Mesendoderm (in vitro differentiated cells): ENCODE results near the gene CSF1R.

Experiments used
- DNase-seq: peaks from one replicate; pipeline ENCODE4 v3.0.0; 2013
- H2AK5ac ChIP-seq: 2 replicates; pipeline ENCODE4 v1.6.1; 2013; ENCODE audit warnings: low read length, inconsistent platforms
- H2BK120ac ChIP-seq: 2 replicates; pipeline ENCODE4 v1.6.1; 2013; ENCODE audit warnings: low read depth, mild to moderate bottlenecking, low read length, moderate library complexity, mixed read lengths
- H2BK15ac ChIP-seq: replicated peaks from 2 replicates; pipeline ENCODE4 v1.6.1; 2013; ENCODE audit warnings: low read depth, mild to moderate bottlenecking, moderate library complexity
- H2BK5ac ChIP-seq: 2 replicates; pipeline ENCODE4 v1.6.1; 2013; ENCODE audit warnings: low read length, inconsistent platforms
- H3K18ac ChIP-seq: 2 replicates; pipeline ENCODE4 v1.6.1; 2013; ENCODE audit warnings: mild to moderate bottlenecking, low read length, mixed read lengths
- H3K23ac ChIP-seq: one replicate; pipeline ENCODE4 v1.6.1; 2013; ENCODE audit warnings: low read length
- H3K27ac ChIP-seq: 2 replicates; pipeline ENCODE4 v1.5.1; 2013; ENCODE audit warnings: low read depth, mild to moderate bottlenecking, inconsistent platforms, low read length, moderate library complexity
- H3K27me3 ChIP-seq: 2 replicates; pipeline ENCODE4 v1.6.1; 2013; ENCODE audit warnings: low read length, control low read depth, mild to moderate bottlenecking, inconsistent platforms; ENCODE audit not compliant: insufficient read depth, poor library complexity
- H3K36me3 ChIP-seq: 2 replicates; pipeline ENCODE4 v1.6.1; 2013; ENCODE audit warnings: low read length, inconsistent platforms; ENCODE audit not compliant: control insufficient read depth, insufficient read depth
- H3K4ac ChIP-seq: one replicate; pipeline ENCODE4 v1.6.1; 2013; ENCODE audit warnings: low read depth, mild to moderate bottlenecking, low read length, moderate library complexity
- H3K4me1 ChIP-seq: 2 replicates; pipeline ENCODE4 v1.6.1; 2013; ENCODE audit warnings: low read depth, low read length, inconsistent platforms; ENCODE audit not compliant: control insufficient read depth
- H3K4me2 ChIP-seq: 2 replicates; pipeline ENCODE4 v1.6.1; 2013; ENCODE audit warnings: low read length
- H3K4me3 ChIP-seq: 2 replicates; pipeline ENCODE4 v1.5.1; 2013; ENCODE audit warnings: mild to moderate bottlenecking, low read length
- H3K56ac ChIP-seq: one replicate; pipeline ENCODE4 v1.6.1; 2013; ENCODE audit warnings: low read length
- H3K79me1 ChIP-seq: 2 replicates; pipeline ENCODE4 v1.6.1; 2013; ENCODE audit warnings: low read length, inconsistent platforms
- H3K79me2 ChIP-seq: 2 replicates; pipeline ENCODE4 v1.6.1; 2013; ENCODE audit warnings: mild to moderate bottlenecking, low read length; ENCODE audit not compliant: control insufficient read depth, insufficient read depth
- H3K9ac ChIP-seq: 2 replicates; pipeline ENCODE4 v1.6.1; 2013; ENCODE audit warnings: low read length, inconsistent platforms
- H4K5ac ChIP-seq: one replicate; pipeline ENCODE4 v1.6.1; 2013; ENCODE audit warnings: low read length
- H4K8ac ChIP-seq: one replicate; pipeline ENCODE4 v1.6.1; 2013; ENCODE audit warnings: low read depth, mild to moderate bottlenecking, control low read depth, low read length, moderate library complexity
- WGBS: extraction: QIAGEN DNeasy Blood & Tissue Kit; methylation state at CpG from one replicate; pipeline ENCODE4 v1.1.7; 2013; ENCODE audit warnings: low lambda C conversion rate, missing lambda C conversion rate; ENCODE audit not compliant: insufficient coverage; ENCODE audit errors: extremely low coverage; 5-methylcytosine and 5-hydroxymethylcytosine counted together

Gene CSF1R

DNA sequence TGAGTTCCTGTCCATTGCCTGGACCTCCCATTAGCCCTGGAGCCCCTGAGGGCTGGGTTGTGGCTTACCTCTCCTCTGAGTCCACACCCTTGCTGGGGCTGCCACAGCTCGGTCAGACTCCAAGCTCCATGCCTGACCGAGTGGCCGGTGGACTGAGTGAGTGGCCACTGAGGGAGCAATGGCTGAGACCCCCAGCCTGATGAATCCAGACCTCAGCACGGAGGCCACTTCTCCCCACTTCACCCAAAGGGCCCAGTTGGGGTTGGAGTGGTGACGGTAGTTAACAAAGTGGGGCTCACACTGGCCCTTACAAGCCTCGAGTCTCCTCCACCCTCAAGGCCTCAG is 40.5 kb upstream of the CSF1R start:
- Histone ChIP-seq H4K8ac (no peak overlapping the region), H3K4me2 (no peak overlapping the region), H2BK5ac (no peak overlapping the region), H3K36me3 (peaks cover 4% of the 10 kb centered on the region), H3K79me2 (no peaks in the 10 kb centered on the region), H3K4me1 (peaks cover 20% of the 10 kb centered on the region), H2AK5ac (no peak overlapping the region), H3K79me1 (no peaks in the 10 kb centered on the region), H2BK15ac (no peak overlapping the region), H3K4ac (no peak overlapping the region), H3K27me3 (no peaks in the 10 kb centered on the region), H3K9ac (no peak overlapping the region), H3K23ac (no peak overlapping the region), H3K27ac (no peak overlapping the region), H3K18ac (no peak overlapping the region), H4K5ac (no peak overlapping the region), H3K4me3 (no peak overlapping the region), H3K56ac (no peak overlapping the region), H2BK120ac (no peak overlapping the region)
- no peak for DNase-seq
- WGBS, result no CpG with 5 or more reads among the region's 6 CpGs

DNA sequence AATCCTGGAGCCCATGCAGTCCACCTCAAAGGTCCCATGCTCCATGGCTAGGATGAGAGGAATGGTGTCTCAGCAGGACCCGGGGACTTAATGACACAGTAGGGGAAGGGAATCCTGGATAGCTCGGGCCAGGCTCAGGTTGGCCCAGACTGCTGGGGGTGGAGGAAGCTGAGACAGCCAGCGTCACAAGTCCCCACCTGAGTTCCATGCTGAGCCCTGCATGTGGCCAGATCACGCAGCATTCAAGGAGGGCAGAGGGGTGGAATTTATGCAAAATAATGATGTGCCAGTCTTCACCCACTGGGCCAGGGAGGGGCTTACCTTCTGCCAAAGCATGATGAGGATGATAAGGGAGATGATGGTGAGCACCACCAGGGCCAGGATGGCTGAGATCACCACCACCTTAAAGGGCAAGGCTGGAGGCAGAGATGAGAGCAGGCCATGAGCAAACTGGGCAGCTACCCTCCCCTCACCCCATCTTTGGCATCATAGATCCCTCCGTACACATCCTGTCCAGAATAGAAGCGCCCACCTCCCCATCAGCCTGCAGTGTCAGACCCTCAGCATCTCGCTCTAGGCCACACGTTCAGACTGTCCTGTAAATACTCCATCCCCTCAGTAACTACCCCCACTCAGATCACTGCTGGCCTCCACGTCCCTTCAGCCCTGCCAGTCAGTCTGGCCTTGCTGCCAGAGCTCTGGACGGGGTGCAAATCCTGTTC is 40.0 kb upstream of the CSF1R start:
- H2AK5ac ChIP-seq, result no peak overlapping the region
- H3K4me3 ChIP-seq, result no peak overlapping the region
- no peak overlapping the region for H3K18ac ChIP-seq
- peaks cover 15% of the 10 kb centered on the region for H3K4me1 ChIP-seq
- WGBS, result no CpG with 5 or more reads among the region's 10 CpGs
- no peak overlapping the region for H3K23ac ChIP-seq
- H3K27ac ChIP-seq, result no peak overlapping the region
- no peak overlapping the region for H3K9ac ChIP-seq
- no peak overlapping the region for H4K5ac ChIP-seq
- no peaks in the 10 kb centered on the region for H3K79me2 ChIP-seq
- no peaks in the 10 kb centered on the region for H3K27me3 ChIP-seq
- H4K8ac ChIP-seq, result no peak overlapping the region
- no peak overlapping the region for H3K4ac ChIP-seq
- peaks cover 4% of the 10 kb centered on the region for H3K36me3 ChIP-seq
- no peak overlapping the region for H2BK120ac ChIP-seq
- no peak for DNase-seq
- no peak overlapping the region for H2BK5ac ChIP-seq
- H2BK15ac ChIP-seq, result no peak overlapping the region
- H3K79me1 ChIP-seq, result no peaks in the 10 kb centered on the region
- H3K4me2 ChIP-seq, result no peak overlapping the region
- no peak overlapping the region for H3K56ac ChIP-seq

DNA sequence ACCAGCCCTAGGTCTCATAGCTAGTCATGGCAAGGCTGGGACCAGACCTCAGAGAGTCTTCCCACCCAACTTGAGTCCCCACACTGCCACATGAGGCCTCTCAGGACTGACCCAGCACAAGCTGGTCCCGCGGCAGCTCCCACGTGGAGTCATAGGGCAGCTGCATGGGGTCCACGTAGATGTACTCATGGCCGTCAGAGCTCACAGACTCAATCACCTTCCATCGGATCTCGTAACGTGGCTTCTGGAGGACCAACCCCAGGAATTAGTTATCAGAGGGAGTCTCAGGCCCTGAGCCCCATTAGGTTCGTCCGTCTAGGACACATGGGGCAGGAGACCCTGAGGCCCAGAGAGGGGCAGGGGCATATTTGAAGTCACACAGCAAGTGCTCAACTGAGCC is 39.0 kb upstream of the CSF1R start:
- Histone ChIP-seq H3K36me3 (peaks cover 4% of the 10 kb centered on the region), H3K27me3 (no peaks in the 10 kb centered on the region), H4K8ac (no peak overlapping the region), H3K79me2 (no peaks in the 10 kb centered on the region), H3K4me2 (no peak overlapping the region), H2BK15ac (no peak overlapping the region), H3K23ac (no peak overlapping the region), H3K4ac (no peak overlapping the region), H3K4me1 (peaks cover 9% of the 10 kb centered on the region), H3K27ac (no peak overlapping the region), H4K5ac (no peak overlapping the region), H3K4me3 (no peak overlapping the region), H2BK5ac (no peak overlapping the region), H3K79me1 (no peaks in the 10 kb centered on the region), H2BK120ac (no peak overlapping the region), H3K9ac (no peak overlapping the region), H3K56ac (no peak overlapping the region), H3K18ac (no peak overlapping the region), H2AK5ac (no peak overlapping the region)
- no CpG with 5 or more reads among the region's 10 CpGs for WGBS
- DNase-seq, result no peak

DNA sequence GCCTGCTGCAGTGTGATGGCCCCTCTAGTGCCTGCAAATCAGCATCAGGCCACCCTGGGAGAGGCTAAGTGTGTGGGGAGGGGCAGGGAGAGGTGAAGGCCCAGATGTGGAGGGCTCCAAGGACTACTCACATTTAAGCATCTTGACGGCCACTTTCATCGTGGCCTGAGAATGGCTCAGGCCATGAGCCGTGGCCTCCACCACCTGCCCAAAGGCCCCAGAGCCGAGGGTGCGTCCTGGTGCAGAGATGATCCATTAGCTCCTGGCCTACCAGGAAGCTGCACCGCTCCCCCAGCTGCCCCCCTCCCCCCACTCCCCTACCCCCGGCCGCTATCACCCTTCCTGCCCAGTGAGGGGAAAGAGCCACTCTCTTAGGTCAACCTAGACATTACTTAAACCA is 38.2 kb upstream of the CSF1R start:
- peaks cover 4% of the 10 kb centered on the region for H3K36me3 ChIP-seq
- no peak overlapping the region for H3K4ac ChIP-seq
- no CpG with 5 or more reads among the region's 8 CpGs for WGBS

DNA sequence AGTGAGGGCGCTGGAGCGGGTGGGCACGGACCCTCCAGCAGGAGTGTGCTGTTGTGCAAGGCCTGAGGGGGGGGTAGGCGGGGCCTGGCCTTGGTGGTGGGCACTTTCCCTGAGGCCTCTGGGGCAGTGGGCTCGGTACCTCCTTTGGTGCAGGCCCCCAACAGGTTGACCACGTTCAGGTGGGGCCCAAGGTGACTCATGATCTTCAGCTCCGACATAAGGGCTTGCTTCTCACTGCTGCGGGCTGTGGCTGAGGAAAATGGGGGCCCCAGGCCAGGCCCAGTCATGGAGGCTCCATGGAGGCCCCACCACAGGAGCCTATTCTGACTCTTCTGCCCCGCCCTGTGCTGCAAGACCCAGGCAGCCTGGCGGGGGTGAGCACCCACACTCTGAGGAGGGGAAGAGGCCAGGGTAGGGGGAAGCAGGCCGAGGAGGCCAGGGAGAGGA is 37.8 kb upstream of the CSF1R start:
- Histone ChIP-seq H3K79me2 (no peaks in the 10 kb centered on the region), H3K9ac (no peak overlapping the region), H3K4ac (no peak overlapping the region), H2AK5ac (no peak overlapping the region), H4K8ac (no peak overlapping the region), H3K4me2 (no peak overlapping the region), H2BK15ac (no peak overlapping the region), H3K23ac (no peak overlapping the region), H2BK5ac (no peak overlapping the region), H3K4me3 (no peak overlapping the region), H3K36me3 (peaks cover 3% of the 10 kb centered on the region), H3K18ac (no peak overlapping the region), H2BK120ac (no peak overlapping the region), H3K56ac (no peak overlapping the region), H3K27ac (no peak overlapping the region), H4K5ac (no peak overlapping the region), H3K27me3 (no peaks in the 10 kb centered on the region), H3K79me1 (no peaks in the 10 kb centered on the region), H3K4me1 (peaks cover 6% of the 10 kb centered on the region)
- DNase-seq, result no peak
- WGBS, result no CpG with 5 or more reads among the region's 11 CpGs

More for the DNA sequence above, 38.2 kb upstream of the CSF1R start:
- H4K5ac ChIP-seq, result no peak overlapping the region
- H4K8ac ChIP-seq, result no peak overlapping the region
- H3K18ac ChIP-seq, result no peak overlapping the region
- DNase-seq, result no peak
- no peak overlapping the region for H3K27ac ChIP-seq
- no peak overlapping the region for H3K4me3 ChIP-seq
- no peak overlapping the region for H2BK5ac ChIP-seq
- H3K79me1 ChIP-seq, result no peaks in the 10 kb centered on the region
- H3K79me2 ChIP-seq, result no peaks in the 10 kb centered on the region
- no peak overlapping the region for H2BK15ac ChIP-seq
- peaks cover 6% of the 10 kb centered on the region for H3K4me1 ChIP-seq
- no peak overlapping the region for H3K4me2 ChIP-seq
- no peak overlapping the region for H3K23ac ChIP-seq
- H2AK5ac ChIP-seq, result no peak overlapping the region
- H3K27me3 ChIP-seq, result no peaks in the 10 kb centered on the region
- H2BK120ac ChIP-seq, result no peak overlapping the region
- H3K9ac ChIP-seq, result no peak overlapping the region
- H3K56ac ChIP-seq, result no peak overlapping the region

DNA sequence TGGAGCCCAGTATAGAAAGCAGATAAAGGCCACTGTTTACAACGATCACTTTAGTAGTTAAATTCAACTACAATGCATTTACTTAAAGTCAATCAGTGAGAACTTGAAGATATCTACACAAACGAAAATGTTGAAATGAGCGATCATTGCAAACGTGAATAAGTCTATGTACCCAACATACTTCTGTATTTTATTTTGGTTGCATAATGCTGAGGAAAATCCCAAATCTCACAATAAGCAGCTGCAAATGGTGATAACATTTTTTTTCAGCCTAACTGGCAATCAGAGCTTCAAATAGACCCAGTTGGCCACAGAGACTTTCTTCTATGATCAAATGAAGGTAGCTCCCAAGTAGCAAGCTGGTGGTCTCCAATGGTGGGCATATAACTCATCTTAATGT is 37.2 kb upstream of the CSF1R start:
- peaks cover 6% of the 10 kb centered on the region for H3K4me1 ChIP-seq
- H3K79me1 ChIP-seq, result no peaks in the 10 kb centered on the region
- no peak overlapping the region for H2AK5ac ChIP-seq
- no peak overlapping the region for H3K23ac ChIP-seq
- no peaks in the 10 kb centered on the region for H3K79me2 ChIP-seq
- H2BK120ac ChIP-seq, result no peak overlapping the region
- H3K27me3 ChIP-seq, result no peaks in the 10 kb centered on the region
- no peak overlapping the region for H2BK5ac ChIP-seq
- DNase-seq, result no peak
- no CpG with 5 or more reads among the region's 4 CpGs for WGBS
- H3K9ac ChIP-seq, result no peak overlapping the region
- H4K8ac ChIP-seq, result no peak overlapping the region
- no peak overlapping the region for H2BK15ac ChIP-seq
- no peak overlapping the region for H4K5ac ChIP-seq
- H3K4me3 ChIP-seq, result no peak overlapping the region
- H3K18ac ChIP-seq, result no peak overlapping the region
- no peak overlapping the region for H3K4ac ChIP-seq
- H3K36me3 ChIP-seq, result no peaks in the 10 kb centered on the region
- no peak overlapping the region for H3K56ac ChIP-seq
- no peak overlapping the region for H3K27ac ChIP-seq
- no peak overlapping the region for H3K4me2 ChIP-seq
